Neural progenitor cell (in vitro differentiated cells): ENCODE data around the gene ZNF710.

Experiments
- EZH2phosphoT487 ChIP-seq: fragments of 200-600 bp; sonication (generic); IDR thresholded peaks from 2 replicates; pipeline ENCODE4 v1.6.1; 2017; ENCODE audit warnings: antibody characterized with exemption
- TF ChIP-seq, protein P1 (sequence below): fragments of 200-600 bp; sonication (generic); IDR thresholded peaks from 2 replicates; pipeline ENCODE4 v1.5.1; 2017; ENCODE audit warnings: antibody characterized with exemption, mild to moderate bottlenecking

GRCh38 chr15:90079619-90080457 is 78.7 kb downstream of the ZNF710 start:
- TF ChIP-seq, protein P1, sequence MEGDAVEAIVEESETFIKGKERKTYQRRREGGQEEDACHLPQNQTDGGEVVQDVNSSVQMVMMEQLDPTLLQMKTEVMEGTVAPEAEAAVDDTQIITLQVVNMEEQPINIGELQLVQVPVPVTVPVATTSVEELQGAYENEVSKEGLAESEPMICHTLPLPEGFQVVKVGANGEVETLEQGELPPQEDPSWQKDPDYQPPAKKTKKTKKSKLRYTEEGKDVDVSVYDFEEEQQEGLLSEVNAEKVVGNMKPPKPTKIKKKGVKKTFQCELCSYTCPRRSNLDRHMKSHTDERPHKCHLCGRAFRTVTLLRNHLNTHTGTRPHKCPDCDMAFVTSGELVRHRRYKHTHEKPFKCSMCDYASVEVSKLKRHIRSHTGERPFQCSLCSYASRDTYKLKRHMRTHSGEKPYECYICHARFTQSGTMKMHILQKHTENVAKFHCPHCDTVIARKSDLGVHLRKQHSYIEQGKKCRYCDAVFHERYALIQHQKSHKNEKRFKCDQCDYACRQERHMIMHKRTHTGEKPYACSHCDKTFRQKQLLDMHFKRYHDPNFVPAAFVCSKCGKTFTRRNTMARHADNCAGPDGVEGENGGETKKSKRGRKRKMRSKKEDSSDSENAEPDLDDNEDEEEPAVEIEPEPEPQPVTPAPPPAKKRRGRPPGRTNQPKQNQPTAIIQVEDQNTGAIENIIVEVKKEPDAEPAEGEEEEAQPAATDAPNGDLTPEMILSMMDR: no peak
- TF ChIP-seq EZH2phosphoT487: no peak
